Sigmoid colon (tissue), 7 donors: Measurements from ENCODE around the gene AP2A2. TPM values are rescaled to one million over a fixed set of nuclear protein-coding genes. Genes with fewer than 3 reads are reported as not detected.

Experiments used
- DNase-seq: peaks from one replicate; pipeline ENCODE4 v3.0.0-alpha.2; 2019
- H3K27ac ChIP-seq, 4 donors: fragments of 200-600 bp; sonication (generic); one replicate each; pipeline ENCODE4 v1.5.1; 2016 to 2019; ENCODE audit warnings: mild to moderate bottlenecking in 1 of 4
- H3K27me3 ChIP-seq, 3 donors: fragments of 200-600 bp; sonication (generic); one replicate each; pipeline ENCODE4 v1.5.1; 2019; ENCODE audit warnings: mild to moderate bottlenecking in 1 of 3
- H3K36me3 ChIP-seq, 4 donors: fragments of 200-600 bp; sonication (generic); one replicate each; pipeline ENCODE4 v1.5.1; 2016 to 2019
- H3K4me1 ChIP-seq, 4 donors: fragments of 200-600 bp; sonication (generic); one replicate each; pipeline ENCODE4 v1.5.1; 2017 to 2019
- H3K4me3 ChIP-seq, 4 donors: fragments of 200-600 bp; sonication (generic); one replicate each; pipeline ENCODE4 v1.5.1; 2017 to 2019; ENCODE audit warnings: mild to moderate bottlenecking in 2 of 4, moderate library complexity in 1 of 4
- H3K9me3 ChIP-seq, 4 donors: fragments of 200-600 bp in 3 of 4; sonication (generic) in 3 of 4; one replicate each; pipeline versions ENCODE4 v1.5.1 to v1.6.1; 2013 to 2019
- EP300 ChIP-seq, 4 donors: sonication (generic); formaldehyde crosslinking; IDR thresholded peaks; one replicate each; pipeline ENCODE4 v1.6.1; 2017; ENCODE audit warnings: antibody characterized with exemption in 4 of 4
- POLR2A ChIP-seq, 2 donors: fragments of 450-650 bp; IDR thresholded peaks; one replicate each; pipeline ENCODE4 v1.6.1; 2016; ENCODE audit warnings: antibody characterized with exemption in 2 of 2, mild to moderate bottlenecking in 2 of 2, moderate library complexity in 2 of 2
- POLR2AphosphoS5 ChIP-seq, 4 donors: sonication (generic); formaldehyde crosslinking; IDR thresholded peaks; one replicate each; pipeline ENCODE4 v1.6.1; 2017; ENCODE audit warnings: antibody characterized with exemption in 4 of 4
- WGBS, 2 donors: extraction: QIAGEN DNeasy Blood & Tissue Kit; methylation state at CpG; one replicate each; pipeline ENCODE4 v1.1.7; 2013; 5-methylcytosine and 5-hydroxymethylcytosine counted together
- intact Hi-C: fragments of 100-400 bp; cut with DNase I; formaldehyde crosslinking; loops from one replicate; pipeline ENCODE4 v1.15.1; 2023
- polyA plus RNA-seq, 3 donors: library from polyadenylated mRNA; stranded (reverse); fragments of 200-250 nt; gene quantifications; one replicate each; pipeline ENCODE4 v1.2.3, GENCODE V29; 2013
- total RNA-seq, 4 donors: library from RNA; depleted of rRNA; stranded (reverse); fragments of >200 nt; gene quantifications; one replicate each; pipeline ENCODE4 v1.1.0, GENCODE V29; 2016
- TF ChIP-seq, protein P1 (sequence below), 4 experiments: fragments of 450-650 bp in 3 of 4; fragments of 200-600 bp in 1 of 4; IDR thresholded peaks; one replicate each; pipeline ENCODE4 v1.5.1; 2016 to 2019; ENCODE audit warnings: antibody characterized with exemption in 4 of 4, mild to moderate bottlenecking in 3 of 4, moderate library complexity in 2 of 4
- donor health status: healthy with polysubstance abuse.
- donor health status: Bipolar disorder and iron deficiency.
- donor health status: healthy.

AP2A2 gene
- total and polyA plus RNA-seq, 7 donors: 21.0 to 78.4 (median 47.0) TPM

DNA sequence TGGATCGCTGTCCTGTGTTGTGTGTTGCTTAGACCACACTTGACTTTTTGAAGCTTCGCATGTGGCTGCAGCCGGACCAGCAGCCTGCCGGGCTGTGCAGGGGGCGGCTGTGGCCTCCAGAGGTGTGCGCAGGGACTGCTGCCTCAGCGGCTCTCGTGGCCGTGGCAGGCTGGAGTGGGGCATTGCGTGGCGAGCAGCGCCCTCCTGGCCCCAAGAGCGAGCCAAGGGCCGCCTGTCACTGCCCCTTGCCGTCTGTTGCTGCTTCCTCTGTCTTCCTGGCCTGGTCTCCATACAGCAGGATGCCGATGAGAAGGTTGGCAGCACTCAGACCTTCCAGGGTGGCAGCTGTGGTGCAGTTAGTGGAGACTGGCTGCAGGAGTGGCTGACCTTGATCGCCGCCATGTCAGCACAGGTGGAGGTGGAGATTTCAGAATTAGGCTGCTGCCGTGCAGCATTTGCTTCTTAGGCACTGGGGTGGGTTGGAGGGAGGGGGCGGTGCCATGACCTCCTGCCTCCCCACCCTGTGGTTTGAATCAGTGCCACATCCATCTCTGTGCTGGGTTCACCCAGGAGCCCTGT is 76.8 kb downstream of the AP2A2 start:
- no peaks in the 10 kb centered on the region for H3K4me1 ChIP-seq
- H3K27ac ChIP-seq: no peak overlapping the region
- H3K27me3 ChIP-seq: no peaks in the 10 kb centered on the region
- no peak for TF ChIP-seq POLR2AphosphoS5 (IDR thresholded peaks at IDR 0.05)
- TF ChIP-seq POLR2A (IDR thresholded peaks at IDR 0.05): no peak
- TF ChIP-seq EP300 (IDR thresholded peaks at IDR 0.05): no peak
- TF ChIP-seq, protein P1, sequence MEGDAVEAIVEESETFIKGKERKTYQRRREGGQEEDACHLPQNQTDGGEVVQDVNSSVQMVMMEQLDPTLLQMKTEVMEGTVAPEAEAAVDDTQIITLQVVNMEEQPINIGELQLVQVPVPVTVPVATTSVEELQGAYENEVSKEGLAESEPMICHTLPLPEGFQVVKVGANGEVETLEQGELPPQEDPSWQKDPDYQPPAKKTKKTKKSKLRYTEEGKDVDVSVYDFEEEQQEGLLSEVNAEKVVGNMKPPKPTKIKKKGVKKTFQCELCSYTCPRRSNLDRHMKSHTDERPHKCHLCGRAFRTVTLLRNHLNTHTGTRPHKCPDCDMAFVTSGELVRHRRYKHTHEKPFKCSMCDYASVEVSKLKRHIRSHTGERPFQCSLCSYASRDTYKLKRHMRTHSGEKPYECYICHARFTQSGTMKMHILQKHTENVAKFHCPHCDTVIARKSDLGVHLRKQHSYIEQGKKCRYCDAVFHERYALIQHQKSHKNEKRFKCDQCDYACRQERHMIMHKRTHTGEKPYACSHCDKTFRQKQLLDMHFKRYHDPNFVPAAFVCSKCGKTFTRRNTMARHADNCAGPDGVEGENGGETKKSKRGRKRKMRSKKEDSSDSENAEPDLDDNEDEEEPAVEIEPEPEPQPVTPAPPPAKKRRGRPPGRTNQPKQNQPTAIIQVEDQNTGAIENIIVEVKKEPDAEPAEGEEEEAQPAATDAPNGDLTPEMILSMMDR (IDR thresholded peaks at IDR 0.05): no peak
- no peaks in the 10 kb centered on the region for H3K9me3 ChIP-seq
- intact Hi-C loops: no loop called here
- H3K4me3 ChIP-seq: no peak overlapping the region
- peaks cover 5 to 82% (median 36%) of the 10 kb centered on the region in 4 donors for H3K36me3 ChIP-seq
- DNase-seq: no peak
- WGBS, 2 donors: 96% methylated on average over 20 of the region's 20 CpGs

DNA sequence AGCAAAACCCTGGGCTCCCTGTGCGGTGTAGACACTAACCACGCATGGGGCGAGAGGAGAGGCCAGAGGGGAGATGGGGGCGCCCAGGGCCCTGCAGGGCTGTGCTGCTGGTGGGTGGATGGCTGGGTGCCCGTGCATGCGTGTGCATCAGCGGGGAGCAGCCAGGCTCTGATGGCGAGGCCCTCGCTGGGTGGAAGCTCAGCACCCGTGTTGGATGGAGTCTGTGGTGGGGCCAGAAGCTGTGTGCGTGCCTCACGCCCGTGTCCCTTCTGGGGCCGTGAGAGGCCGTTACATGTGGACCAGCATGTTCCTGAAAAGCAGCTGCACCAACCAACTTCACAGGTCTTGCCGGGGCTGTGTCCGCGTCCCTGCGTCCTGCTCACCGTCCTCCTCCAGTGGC is 77.5 kb downstream of the AP2A2 start:
- peaks cover 5 to 83% (median 41%) of the 10 kb centered on the region in 4 donors for H3K36me3 ChIP-seq
- intact Hi-C loops: no loop called here

DNA sequence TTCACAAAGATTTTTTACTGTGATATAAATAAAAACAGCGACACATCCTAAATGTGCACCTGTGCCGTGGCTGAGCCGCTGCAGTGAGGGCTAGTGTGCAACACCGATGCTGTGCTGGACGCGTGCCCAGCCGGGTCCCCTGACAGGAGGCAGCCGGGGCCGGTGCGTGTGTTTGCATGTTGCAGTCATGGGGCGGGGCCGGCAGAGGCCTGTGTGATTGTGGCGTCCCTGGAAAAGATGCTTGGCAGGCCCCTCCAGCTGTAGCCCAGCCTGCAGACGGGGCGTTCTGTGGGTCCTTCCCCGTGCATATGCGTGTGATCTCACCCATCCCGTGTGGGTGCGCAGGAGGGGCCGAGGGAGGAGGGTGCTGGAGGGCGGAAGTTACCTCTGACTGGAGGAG is 80.3 kb downstream of the AP2A2 start:
- Histone ChIP-seq H3K27ac (no peak overlapping the region), H3K9me3 (no peaks in the 10 kb centered on the region), H3K4me1 (no peaks in the 10 kb centered on the region), H3K4me3 (no peak overlapping the region), H3K27me3 (no peaks in the 10 kb centered on the region), H3K36me3 (peaks cover 2 to 94% (median 62%) of the 10 kb centered on the region in 4 donors)
- intact Hi-C loops: no loop called here
- WGBS, 2 donors: 85 to 86% methylated on average over 21 of the region's 21 CpGs
- TF ChIP-seq POLR2A (IDR thresholded peaks at IDR 0.05): no peak
- TF ChIP-seq, protein P1 (IDR thresholded peaks at IDR 0.05): no peak
- no peak for TF ChIP-seq EP300 (IDR thresholded peaks at IDR 0.05)
- TF ChIP-seq POLR2AphosphoS5 (IDR thresholded peaks at IDR 0.05): no peak
- peak; percentile 83 for DNase-seq

More for the DNA sequence above, 77.5 kb downstream of the AP2A2 start:
- no peak overlapping the region for H3K27ac ChIP-seq
- TF ChIP-seq, protein P1 (IDR thresholded peaks at IDR 0.05): no peak
- TF ChIP-seq EP300 (IDR thresholded peaks at IDR 0.05) (no peak), POLR2A (IDR thresholded peaks at IDR 0.05) (no peak), POLR2AphosphoS5 (IDR thresholded peaks at IDR 0.05) (no peak)
- no peaks in the 10 kb centered on the region for H3K4me1 ChIP-seq
- DNase-seq: no peak
- no peaks in the 10 kb centered on the region for H3K9me3 ChIP-seq
- H3K27me3 ChIP-seq: no peaks in the 10 kb centered on the region
- no peak overlapping the region for H3K4me3 ChIP-seq
- 93 to 96% methylated on average over 20 of the region's 20 CpGs for WGBS, 2 donors

DNA sequence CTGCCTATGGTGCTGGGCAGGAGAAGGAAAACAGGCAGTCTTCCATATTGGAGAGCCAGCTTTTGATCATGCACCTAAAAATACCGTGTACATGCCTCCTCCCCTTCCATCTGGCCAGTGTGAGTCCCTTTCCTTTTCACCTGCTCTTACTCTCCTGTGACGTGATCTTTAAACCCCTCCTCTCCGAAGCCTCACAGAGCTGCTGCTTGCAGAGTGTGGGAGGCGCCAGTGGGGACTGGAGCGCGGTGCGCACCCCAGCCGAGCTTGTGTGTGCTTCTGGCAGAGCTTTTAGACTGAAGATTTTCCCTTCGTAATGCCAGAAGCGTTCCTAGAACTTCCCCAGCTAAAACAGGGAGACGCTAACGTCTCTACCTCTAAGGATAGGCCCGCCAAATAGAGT is 81.1 kb downstream of the AP2A2 start:
- H3K36me3 ChIP-seq: peaks cover 9 to 94% (median 65%) of the 10 kb centered on the region in 4 donors
- intact Hi-C loops: no loop called here

More for the DNA sequence above, 81.1 kb downstream of the AP2A2 start:
- Histone ChIP-seq H3K4me1 (no peaks in the 10 kb centered on the region), H3K27ac (no peak overlapping the region), H3K4me3 (no peak overlapping the region), H3K9me3 (no peaks in the 10 kb centered on the region), H3K27me3 (no peaks in the 10 kb centered on the region)
- TF ChIP-seq EP300 (IDR thresholded peaks at IDR 0.05): no peak
- TF ChIP-seq, protein P1 (IDR thresholded peaks at IDR 0.05): no peak
- no peak for TF ChIP-seq POLR2A (IDR thresholded peaks at IDR 0.05)
- no peak for TF ChIP-seq POLR2AphosphoS5 (IDR thresholded peaks at IDR 0.05)
- 92 to 95% methylated on average over 13 of the region's 13 CpGs for WGBS, 2 donors
- DNase-seq: no peak
